ENCODE data around the gene MB.

Gene MB

GRCh38 chr22:35638001-35638400, 20.9 kb upstream of the MB start:
- no peak for TF ChIP-seq CTCF (IDR thresholded peaks at IDR 0.05; ENCODE audit: insufficient read depth, low read depth, low read length, missing control alignments)
- no peak for DNase-seq (ENCODE audit: low read depth)
- no peak overlapping the region for H3K4me3 ChIP-seq (ENCODE audit: low read length)

- no peak overlapping the region for H3K4me3 ChIP-seq (ENCODE audit: low read length)
- no peak for TF ChIP-seq CTCF (IDR thresholded peaks at IDR 0.05; ENCODE audit: insufficient read depth, low read depth, low read length, missing control alignments)
- no peak for DNase-seq (ENCODE audit: low read depth)
Observed at GRCh38 chr22:35637254-35637653, 20.1 kb upstream of the MB start.

GRCh38 chr22:35634943-35635540, 17.9 kb upstream of the MB start:
- TF ChIP-seq CTCF (IDR thresholded peaks at IDR 0.05; ENCODE audit: insufficient read depth, low read depth, low read length, missing control alignments), result no peak
- no peak for DNase-seq (ENCODE audit: low read depth)

GRCh38 chr22:35634015-35634414, 16.9 kb upstream of the MB start:
- no peak overlapping the region for H3K4me3 ChIP-seq (ENCODE audit: low read length)
- DNase-seq (ENCODE audit: low read depth), result no peak
- TF ChIP-seq CTCF (IDR thresholded peaks at IDR 0.05; ENCODE audit: insufficient read depth, low read depth, low read length, missing control alignments), result no peak

More at GRCh38 chr22:35634943-35635540, 17.9 kb upstream of the MB start:
- H3K4me3 ChIP-seq (ENCODE audit: low read length), result no peak overlapping the region

- H3K4me3 ChIP-seq (ENCODE audit: low read length), result no peak overlapping the region
- no peak for TF ChIP-seq CTCF (IDR thresholded peaks at IDR 0.05; ENCODE audit: insufficient read depth, low read depth, low read length, missing control alignments)
- no peak for DNase-seq (ENCODE audit: low read depth)
Observed at GRCh38 chr22:35633520-35633919, 16.4 kb upstream of the MB start.

- DNase-seq (ENCODE audit: low read depth), result no peak
- H3K4me3 ChIP-seq (ENCODE audit: low read length), result no peak overlapping the region
- TF ChIP-seq CTCF (IDR thresholded peaks at IDR 0.05; ENCODE audit: insufficient read depth, low read depth, low read length, missing control alignments), result no peak
Observed at GRCh38 chr22:35632935-35633334, 15.8 kb upstream of the MB start.

GRCh38 chr22:35631597-35631996, 14.5 kb upstream of the MB start:
- TF ChIP-seq CTCF (IDR thresholded peaks at IDR 0.05; ENCODE audit: insufficient read depth, low read depth, low read length, missing control alignments), result peak; percentile 70
- peak; percentile 69 for DNase-seq (ENCODE audit: low read depth)

More at GRCh38 chr22:35631597-35631996, 14.5 kb upstream of the MB start:
- no peak overlapping the region for H3K4me3 ChIP-seq (ENCODE audit: low read length)

Measured in epithelial cell of esophagus (primary cell).